ENCODE data around the gene TLCD3A.

TLCD3A gene

DNA sequence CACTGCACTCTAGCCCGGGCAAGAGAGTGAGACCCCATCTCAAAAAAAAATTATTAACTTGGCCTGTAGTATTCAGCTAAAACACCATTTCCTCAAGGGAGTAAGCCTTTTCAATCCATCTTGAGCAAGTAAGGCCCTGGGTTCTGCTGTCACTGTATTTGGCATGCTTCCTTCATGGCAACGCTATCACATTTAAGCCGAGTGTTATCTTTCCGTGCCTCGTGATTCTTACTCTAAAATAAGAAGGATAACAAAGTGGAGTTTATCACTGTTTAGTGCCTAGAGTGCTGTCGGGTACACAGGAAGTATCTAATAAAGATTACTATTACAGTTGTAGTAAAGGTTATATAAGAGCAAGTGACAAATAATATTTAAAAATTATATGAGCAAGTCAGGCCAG is 26.5 kb upstream of the TLCD3A start:
- in situ Hi-C loops (cut with HindIII; ENCODE audit: low sequenced_read_pairs): no loop called here
- no peak for DNase-seq (ENCODE audit: low read depth)
- TF ChIP-seq, protein P1, sequence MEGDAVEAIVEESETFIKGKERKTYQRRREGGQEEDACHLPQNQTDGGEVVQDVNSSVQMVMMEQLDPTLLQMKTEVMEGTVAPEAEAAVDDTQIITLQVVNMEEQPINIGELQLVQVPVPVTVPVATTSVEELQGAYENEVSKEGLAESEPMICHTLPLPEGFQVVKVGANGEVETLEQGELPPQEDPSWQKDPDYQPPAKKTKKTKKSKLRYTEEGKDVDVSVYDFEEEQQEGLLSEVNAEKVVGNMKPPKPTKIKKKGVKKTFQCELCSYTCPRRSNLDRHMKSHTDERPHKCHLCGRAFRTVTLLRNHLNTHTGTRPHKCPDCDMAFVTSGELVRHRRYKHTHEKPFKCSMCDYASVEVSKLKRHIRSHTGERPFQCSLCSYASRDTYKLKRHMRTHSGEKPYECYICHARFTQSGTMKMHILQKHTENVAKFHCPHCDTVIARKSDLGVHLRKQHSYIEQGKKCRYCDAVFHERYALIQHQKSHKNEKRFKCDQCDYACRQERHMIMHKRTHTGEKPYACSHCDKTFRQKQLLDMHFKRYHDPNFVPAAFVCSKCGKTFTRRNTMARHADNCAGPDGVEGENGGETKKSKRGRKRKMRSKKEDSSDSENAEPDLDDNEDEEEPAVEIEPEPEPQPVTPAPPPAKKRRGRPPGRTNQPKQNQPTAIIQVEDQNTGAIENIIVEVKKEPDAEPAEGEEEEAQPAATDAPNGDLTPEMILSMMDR (IDR thresholded peaks at IDR 0.05; ENCODE audit: low read depth, low read length, missing control alignments): no peak
- H3K4me3 ChIP-seq (ENCODE audit: low read depth, low read length): no peak overlapping the region

DNA sequence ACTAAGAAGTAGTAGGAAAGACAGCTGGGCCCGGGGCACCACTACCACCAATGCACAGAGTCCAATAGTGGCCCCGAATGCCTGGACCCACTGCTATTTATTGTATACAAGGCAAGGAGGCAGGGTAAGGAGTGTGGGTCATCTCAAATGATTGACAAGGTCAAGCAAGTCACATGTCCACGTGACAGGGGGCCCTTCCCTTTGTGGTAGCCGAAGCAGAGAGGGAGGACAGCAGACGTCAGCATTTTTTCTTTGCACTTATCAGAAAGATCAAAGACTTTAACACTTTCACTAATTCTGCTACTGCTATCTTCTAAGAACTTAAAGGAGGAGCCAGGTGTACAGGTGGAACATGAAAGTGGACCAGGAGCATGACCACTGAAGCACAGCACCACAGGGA is 24.3 kb upstream of the TLCD3A start:
- TF ChIP-seq, protein P1 (IDR thresholded peaks at IDR 0.05; ENCODE audit: low read depth, low read length, missing control alignments): no peak
- no peak overlapping the region for H3K4me3 ChIP-seq (ENCODE audit: low read depth, low read length)
- DNase-seq (ENCODE audit: low read depth): no peak
- in situ Hi-C loops (cut with HindIII; ENCODE audit: low sequenced_read_pairs): no loop called here

DNA sequence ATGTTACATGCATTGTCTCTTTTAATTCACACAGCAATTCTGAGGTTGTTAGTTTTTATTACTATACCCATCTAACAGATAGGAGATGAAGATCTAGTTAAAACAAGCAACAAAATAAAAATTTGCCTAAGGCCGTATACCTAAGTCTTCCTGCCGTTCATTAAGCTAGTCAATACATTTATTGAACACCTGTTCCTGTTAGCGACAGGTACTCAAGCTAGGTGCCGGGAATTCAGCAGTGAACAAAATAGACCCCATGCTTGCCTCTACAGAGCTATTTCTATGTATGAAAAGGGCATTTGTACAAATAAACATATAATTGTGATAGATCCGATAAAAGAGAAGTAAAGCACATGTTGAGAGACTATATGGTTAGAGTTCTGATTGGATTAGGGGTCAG is 14.3 kb upstream of the TLCD3A start:
- in situ Hi-C loops (cut with HindIII; ENCODE audit: low sequenced_read_pairs): no loop called here
- TF ChIP-seq, protein P1 (IDR thresholded peaks at IDR 0.05; ENCODE audit: low read depth, low read length, missing control alignments): no peak
- DNase-seq (ENCODE audit: low read depth): no peak
- H3K4me3 ChIP-seq (ENCODE audit: low read depth, low read length): no peak overlapping the region

DNA sequence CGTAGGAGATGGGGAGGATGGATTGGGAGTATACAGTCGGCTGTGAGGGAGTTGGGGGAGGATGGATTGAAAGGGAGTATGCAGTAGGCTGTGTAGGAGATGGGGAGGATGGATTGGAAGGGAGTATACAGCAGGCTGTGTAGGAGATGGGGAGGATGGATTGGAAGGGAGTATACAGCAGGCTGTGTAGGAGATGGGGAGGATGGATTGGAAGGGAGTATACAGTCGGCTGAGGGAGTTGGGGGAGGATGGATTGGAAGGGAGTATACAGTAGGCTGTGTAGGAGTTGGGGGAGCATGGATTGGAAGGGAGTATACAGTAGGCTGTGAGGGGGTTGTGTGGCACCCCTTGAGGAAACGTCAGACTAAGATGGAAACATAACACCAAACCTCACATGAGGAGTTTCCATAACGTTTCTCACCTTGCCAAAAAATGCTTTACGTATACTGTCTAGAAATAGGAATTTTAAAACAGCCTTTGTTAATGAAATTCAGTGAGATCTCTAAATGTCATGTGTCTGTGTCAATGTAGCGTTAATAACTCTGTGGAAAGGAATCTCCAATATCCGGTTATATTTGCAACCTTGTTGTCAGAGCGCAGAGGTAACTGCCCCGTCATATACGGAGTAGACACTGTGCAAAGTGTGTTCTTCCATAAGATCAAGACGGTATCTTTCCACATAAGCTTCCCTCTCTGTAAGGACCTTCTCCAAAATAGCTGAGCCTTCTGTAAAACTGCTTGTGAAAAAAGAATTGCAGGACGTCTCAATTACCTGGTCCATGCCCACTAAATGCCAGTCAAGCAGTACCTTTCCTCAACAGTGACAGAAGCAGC is 11.5 kb upstream of the TLCD3A start:
- DNase-seq (ENCODE audit: low read depth): no peak

DNA sequence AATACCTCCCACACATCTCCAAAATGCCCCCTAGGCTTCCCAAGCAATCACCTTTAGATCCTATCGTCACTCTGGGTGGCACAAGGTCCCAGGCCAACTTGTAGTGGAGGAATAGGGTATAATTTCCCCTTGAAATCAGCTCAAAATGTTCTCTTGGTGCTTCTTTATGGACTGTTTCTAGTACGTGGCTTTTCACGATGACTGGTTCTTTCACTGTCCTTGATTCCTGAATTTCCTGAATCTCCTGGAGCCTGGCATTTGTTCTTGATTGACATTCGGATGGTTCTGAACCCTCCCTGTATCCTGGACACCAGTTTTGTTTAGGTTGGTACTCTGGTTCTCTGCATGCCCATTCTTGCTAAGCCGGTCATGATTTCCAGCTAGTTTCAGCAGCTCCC is 10.9 kb upstream of the TLCD3A start:
- DNase-seq (ENCODE audit: low read depth): no peak
- H3K4me3 ChIP-seq (ENCODE audit: low read depth, low read length): no peak overlapping the region
- TF ChIP-seq, protein P1 (IDR thresholded peaks at IDR 0.05; ENCODE audit: low read depth, low read length, missing control alignments): no peak
- in situ Hi-C loops (cut with HindIII; ENCODE audit: low sequenced_read_pairs): no loop called here

More for the DNA sequence above, 11.5 kb upstream of the TLCD3A start:
- in situ Hi-C loops (cut with HindIII; ENCODE audit: low sequenced_read_pairs): no loop called here
- no peak overlapping the region for H3K4me3 ChIP-seq (ENCODE audit: low read depth, low read length)
- TF ChIP-seq, protein P1 (IDR thresholded peaks at IDR 0.05; ENCODE audit: low read depth, low read length, missing control alignments): no peak

DNA sequence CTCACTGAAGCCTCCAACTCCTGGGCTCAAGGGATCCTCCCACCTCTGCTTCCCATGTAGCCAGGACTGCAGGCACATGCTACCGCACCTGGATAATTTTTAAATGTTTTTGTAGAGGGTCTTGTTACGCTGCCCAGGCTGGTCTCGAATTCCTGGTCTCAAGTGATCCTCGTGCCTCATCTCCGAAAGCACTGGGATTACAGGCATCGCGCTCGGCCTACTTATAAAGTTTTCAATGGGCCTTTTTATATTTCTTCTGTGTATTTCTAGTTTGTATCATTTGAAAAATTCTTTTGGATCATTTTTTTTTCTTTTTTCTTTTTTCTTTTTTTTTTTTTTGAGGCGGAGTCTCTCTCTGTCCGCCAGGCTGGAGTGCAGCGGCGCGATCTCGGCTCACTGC is 7.3 kb upstream of the TLCD3A start:
- H3K4me3 ChIP-seq (ENCODE audit: low read depth, low read length): no peak overlapping the region
- TF ChIP-seq, protein P1 (IDR thresholded peaks at IDR 0.05; ENCODE audit: low read depth, low read length, missing control alignments): no peak
- in situ Hi-C loops (cut with HindIII; ENCODE audit: low sequenced_read_pairs): no loop called here
- no peak for DNase-seq (ENCODE audit: low read depth)
